ENCODE data around the gene KIF4B.
"Not testable (repeated sequence)": the region's sequence is repeated elsewhere in the genome, so short reads cannot be mapped to it uniquely, and the experiment has no call there.

The KIF4B gene

DNA sequence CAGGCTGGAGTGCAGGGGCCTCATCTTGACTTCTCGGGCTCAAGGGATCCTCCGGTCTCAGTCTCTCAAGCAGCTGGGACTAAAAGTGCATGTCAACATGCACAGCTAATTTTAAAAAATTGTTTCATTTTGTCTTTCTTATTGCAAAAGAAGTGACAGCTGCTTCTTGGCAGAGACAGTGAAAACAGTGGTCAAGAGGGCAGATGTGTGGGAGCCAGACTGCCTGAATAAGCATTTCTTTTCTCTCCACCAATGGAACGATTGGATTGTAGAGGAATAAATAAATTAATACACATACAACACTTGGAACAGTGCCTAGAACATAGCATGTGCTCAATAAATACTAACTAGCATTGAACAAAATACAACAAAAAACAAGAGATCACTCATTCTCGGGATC lies 27.4 kb upstream of the KIF4B start:
- Mint-ChIP-seq H3K9me3 (no peaks in the 10 kb centered on the region), H3K36me3 (no peaks in the 10 kb centered on the region), H3K4me1 (no peaks in the 10 kb centered on the region), H3K27ac (no peak overlapping the region), H3K4me3 (no peak overlapping the region), H3K27me3 (peaks cover 4% of the 10 kb centered on the region)
- CTCF ChIA-PET, result no interaction called here
- no peak for DNase-seq

DNA sequence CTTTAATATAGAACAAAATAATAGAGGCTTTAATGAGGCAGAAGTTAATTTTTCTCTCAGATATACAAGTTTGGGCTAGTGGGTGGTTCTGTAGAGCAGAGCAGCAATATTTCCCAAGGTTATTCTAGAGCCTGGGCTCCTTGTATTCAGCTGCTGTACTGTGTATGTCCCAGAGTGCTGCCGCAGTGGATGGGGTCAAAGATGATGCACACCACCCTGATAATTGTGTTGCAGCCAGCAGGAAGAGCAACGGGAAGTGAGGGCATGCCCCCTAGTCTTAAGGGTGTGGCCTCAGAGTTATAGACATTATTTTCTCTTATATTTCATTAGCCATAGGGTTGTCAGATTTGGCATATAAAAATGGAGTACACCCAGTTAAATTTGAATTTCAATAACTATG lies 23.9 kb upstream of the KIF4B start:
- no peaks in the 10 kb centered on the region for H3K36me3 Mint-ChIP-seq
- H3K27ac Mint-ChIP-seq, result no peak overlapping the region
- H3K4me3 Mint-ChIP-seq, result no peak overlapping the region
- H3K27me3 Mint-ChIP-seq, result peaks cover 4% of the 10 kb centered on the region
- CTCF ChIA-PET, result no interaction called here
- no peaks in the 10 kb centered on the region for H3K4me1 Mint-ChIP-seq
- H3K9me3 Mint-ChIP-seq, result no peaks in the 10 kb centered on the region
- no peak for DNase-seq

DNA sequence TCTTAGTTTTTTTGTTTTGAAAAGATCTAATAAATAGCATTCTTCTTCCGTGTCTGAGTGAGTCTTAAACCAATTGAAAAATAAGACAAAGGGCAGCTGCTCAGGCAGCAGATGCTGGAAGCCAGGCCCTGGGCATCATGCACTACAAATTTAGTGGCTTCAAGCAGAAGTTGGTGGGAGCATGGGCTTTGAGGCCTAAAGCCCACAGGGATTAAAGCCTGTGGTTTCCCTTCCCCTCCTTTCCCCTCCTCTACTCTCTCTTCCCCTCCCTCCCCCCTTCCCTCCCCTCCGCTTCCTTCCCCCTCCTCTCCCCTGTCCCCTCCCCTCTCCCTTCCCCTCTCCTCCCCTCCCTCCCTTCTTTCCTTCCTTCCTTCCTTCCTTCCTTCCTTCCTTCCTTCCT lies 20.1 kb upstream of the KIF4B start:
- no peaks in the 10 kb centered on the region for H3K27me3 Mint-ChIP-seq
- H3K4me3 Mint-ChIP-seq, result no peak overlapping the region
- no peaks in the 10 kb centered on the region for H3K36me3 Mint-ChIP-seq
- no peak overlapping the region for H3K27ac Mint-ChIP-seq
- H3K9me3 Mint-ChIP-seq, result no peaks in the 10 kb centered on the region
- DNase-seq, result no peak
- H3K4me1 Mint-ChIP-seq, result no peaks in the 10 kb centered on the region
- CTCF ChIA-PET, result no interaction called here

DNA sequence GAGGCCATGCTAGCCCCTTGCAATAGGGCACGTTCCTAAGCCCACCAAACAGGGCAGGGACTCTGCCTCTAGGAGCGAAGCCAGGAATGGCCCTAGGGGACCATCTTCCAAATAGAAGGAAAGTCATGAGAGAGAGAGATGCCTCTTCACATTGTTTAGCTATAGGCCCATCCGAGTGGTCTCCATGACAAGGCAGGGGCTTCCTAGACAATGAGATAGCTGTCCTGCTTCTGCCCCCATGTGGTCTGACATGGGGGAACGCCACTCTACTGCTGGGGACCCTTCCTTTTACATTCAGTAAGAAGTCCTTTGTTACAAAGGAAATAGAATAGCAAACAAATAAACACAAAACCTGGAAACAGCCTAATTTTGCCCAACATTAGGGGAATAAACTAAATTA lies 17.9 kb upstream of the KIF4B start:
- Mint-ChIP-seq H3K27ac (no peak overlapping the region), H3K27me3 (peaks cover 4% of the 10 kb centered on the region), H3K36me3 (no peaks in the 10 kb centered on the region), H3K4me1 (no peaks in the 10 kb centered on the region), H3K9me3 (no peaks in the 10 kb centered on the region), H3K4me3 (no peak overlapping the region)
- DNase-seq, result no peak
- CTCF ChIA-PET, result interaction anchor here (1.3 to 1.4 kb wide), 2 partner anchors 49 to 345 kb away, joined by 3 read pairs; no protein-coding TSS in a partner anchor

DNA sequence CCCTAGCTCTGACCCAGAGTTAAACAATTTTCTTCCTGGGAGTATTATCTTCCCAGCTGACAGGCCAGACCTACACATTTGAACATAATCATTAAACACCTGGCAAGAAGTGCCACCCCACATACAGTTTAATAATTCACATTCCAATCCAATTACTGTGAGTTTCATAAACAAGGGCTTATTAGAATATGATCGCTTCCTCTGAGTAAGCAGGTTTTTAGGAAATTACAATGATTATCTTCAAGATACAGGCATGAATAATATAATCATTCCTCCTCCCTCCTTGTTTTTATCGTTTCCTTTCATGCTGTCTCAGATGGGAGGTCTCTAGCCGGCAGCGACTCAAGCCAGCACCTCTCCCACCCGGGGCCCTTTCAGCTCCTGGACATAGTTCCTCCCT lies 15.8 kb upstream of the KIF4B start:
- no peak overlapping the region for H3K4me3 Mint-ChIP-seq
- no peak for DNase-seq
- H3K9me3 Mint-ChIP-seq, result no peaks in the 10 kb centered on the region
- no peak overlapping the region for H3K27ac Mint-ChIP-seq
- CTCF ChIA-PET, result no interaction called here
- H3K36me3 Mint-ChIP-seq, result no peaks in the 10 kb centered on the region
- no peaks in the 10 kb centered on the region for H3K4me1 Mint-ChIP-seq
- peaks cover 4% of the 10 kb centered on the region for H3K27me3 Mint-ChIP-seq

DNA sequence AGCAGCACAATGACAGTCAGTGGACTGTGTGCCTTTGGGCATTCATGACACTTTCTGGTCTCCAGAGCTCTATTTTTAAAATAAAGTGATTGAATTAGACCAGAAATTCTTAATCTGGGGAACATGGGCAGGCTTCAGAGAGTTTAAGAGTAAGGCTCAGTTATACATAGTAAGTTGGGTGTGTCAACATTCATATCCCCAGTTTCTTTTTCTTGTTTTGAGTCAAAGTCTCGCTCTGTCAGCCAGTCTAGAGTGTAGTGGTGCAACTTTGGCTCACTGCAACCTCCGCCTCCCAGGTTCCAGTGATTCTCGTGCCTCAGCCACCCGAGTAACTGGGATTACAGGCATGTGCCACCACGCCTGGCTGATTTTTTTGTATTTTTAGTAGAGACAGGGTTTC lies 13.7 kb upstream of the KIF4B start:
- DNase-seq, result no peak
- no peaks in the 10 kb centered on the region for H3K4me1 Mint-ChIP-seq
- no peaks in the 10 kb centered on the region for H3K36me3 Mint-ChIP-seq
- H3K27me3 Mint-ChIP-seq, result peaks cover 4% of the 10 kb centered on the region
- CTCF ChIA-PET, result no interaction called here
- no peak overlapping the region for H3K27ac Mint-ChIP-seq
- H3K9me3 Mint-ChIP-seq, result no peaks in the 10 kb centered on the region
- no peak overlapping the region for H3K4me3 Mint-ChIP-seq

DNA sequence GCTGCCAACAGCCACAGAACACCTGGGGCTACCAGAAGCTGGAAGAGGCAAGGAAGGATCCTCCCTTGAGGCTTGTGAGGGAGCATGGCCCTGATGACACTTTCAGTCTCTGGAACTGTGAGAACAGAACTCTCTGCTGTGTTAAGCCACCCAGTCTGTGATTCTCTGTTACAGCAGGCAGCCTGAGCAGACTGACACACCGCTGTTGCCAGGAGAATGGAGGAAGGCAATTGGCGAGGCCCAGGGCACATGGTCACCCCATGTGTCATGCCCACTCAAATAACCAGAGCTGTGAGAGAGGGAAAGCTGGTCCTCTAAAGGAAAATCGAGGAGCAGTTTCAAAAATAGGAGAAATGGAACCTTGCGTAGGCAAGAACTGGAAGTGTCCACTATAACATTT lies 12.0 kb upstream of the KIF4B start:
- H3K27me3 Mint-ChIP-seq, result peaks cover 4% of the 10 kb centered on the region
- DNase-seq, result no peak
- no peaks in the 10 kb centered on the region for H3K36me3 Mint-ChIP-seq
- no peaks in the 10 kb centered on the region for H3K4me1 Mint-ChIP-seq
- no peak overlapping the region for H3K4me3 Mint-ChIP-seq
- no peak overlapping the region for H3K27ac Mint-ChIP-seq
- H3K9me3 Mint-ChIP-seq, result no peaks in the 10 kb centered on the region
- CTCF ChIA-PET, result interaction anchor here (0.6 to 1.2 kb wide), 2 partner anchors 306 to 351 kb away, joined by 4 to 5 read pairs; no protein-coding TSS in a partner anchor

DNA sequence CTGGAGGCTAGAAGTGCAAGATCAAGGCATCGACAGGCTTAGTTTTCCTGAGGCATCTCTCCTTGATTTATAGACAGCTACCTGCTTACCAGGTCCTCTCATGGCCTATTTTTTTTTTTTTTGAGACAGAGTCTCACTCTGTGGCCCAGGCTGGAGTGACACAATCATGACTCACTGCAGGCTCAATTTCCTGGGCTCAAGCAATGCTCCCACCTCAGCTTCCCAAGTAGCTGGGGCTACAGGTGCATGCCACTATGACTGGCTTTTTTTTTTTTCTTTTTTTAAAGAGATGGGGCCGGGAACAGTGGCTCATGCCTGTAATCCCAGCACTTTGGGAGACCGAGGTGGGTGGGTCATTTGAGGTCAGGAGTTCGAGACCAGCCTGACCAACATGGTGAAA lies 10.8 kb upstream of the KIF4B start:
- not testable (repeated sequence) for H3K4me1 Mint-ChIP-seq, DNase-seq, H3K36me3 Mint-ChIP-seq, H3K4me3 Mint-ChIP-seq, H3K9me3 Mint-ChIP-seq, H3K27me3 Mint-ChIP-seq, H3K27ac Mint-ChIP-seq
- CTCF ChIA-PET, result interaction anchor here (1.2 kb wide), 1 partner anchor 352 kb away, joined by 4 read pairs; no protein-coding TSS in a partner anchor

DNA sequence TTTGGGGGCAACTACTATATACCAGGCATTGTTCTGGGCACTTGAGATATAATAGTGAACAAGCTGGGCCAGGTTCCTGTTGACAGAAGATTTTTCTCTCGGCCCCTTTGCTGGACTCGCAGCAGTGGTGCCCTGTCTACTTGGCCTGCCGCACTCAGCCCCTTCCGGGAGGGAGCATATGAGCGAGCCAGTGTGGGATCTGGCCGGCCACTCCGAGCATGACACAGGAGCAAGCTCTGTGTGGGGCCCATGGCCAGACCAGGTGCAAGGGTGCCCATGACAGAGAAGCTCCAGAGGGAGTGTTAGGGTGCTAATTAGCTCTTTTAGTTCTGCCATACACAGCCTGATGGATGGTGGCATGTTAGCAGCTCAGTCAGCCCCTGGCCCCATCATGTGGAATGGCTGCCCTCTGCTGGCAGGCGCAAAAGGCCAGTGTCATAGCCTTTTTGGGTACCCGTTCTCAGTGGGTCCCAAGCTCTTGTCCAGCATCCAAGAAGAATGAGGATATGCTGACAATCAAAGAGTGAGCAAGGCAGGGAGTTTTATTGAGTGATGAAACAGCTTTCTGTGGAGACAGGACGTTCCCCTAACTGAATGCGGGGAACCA lies 9.3 kb upstream of the KIF4B start:
- Mint-ChIP-seq H3K36me3 (no peaks in the 10 kb centered on the region), H3K4me1 (no peaks in the 10 kb centered on the region), H3K4me3 (no peak overlapping the region), H3K27me3 (no peaks in the 10 kb centered on the region), H3K9me3 (no peaks in the 10 kb centered on the region), H3K27ac (no peak overlapping the region)
- DNase-seq, result peak; percentile 40
- CTCF ChIA-PET, result interaction anchor here (0.7 to 0.9 kb wide), 4 partner anchors 32 to 354 kb away, joined by 3 read pairs; no protein-coding TSS in a partner anchor

DNA sequence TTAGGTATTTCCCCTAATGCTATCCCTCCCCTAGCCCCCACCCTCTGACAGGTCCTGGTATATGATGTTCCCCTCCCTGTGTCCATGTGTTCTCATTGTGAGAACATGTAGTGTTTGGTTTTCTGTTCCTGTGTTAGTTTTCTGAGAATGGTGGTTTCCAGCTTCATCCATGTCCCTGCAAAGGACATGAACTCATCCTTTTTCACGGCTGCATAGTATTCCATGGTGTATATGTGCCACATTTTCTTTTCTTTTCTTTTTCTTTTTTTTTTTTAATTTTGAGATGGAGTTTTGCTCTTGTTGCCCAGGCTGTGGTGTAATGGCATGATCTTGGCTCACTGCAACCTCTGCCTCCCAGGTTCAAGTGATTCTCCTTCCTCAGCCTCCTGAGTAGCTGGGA lies 7.3 kb upstream of the KIF4B start:
- H3K4me3 Mint-ChIP-seq, H3K27ac Mint-ChIP-seq, CTCF ChIA-PET, DNase-seq, H3K4me1 Mint-ChIP-seq, H3K27me3 Mint-ChIP-seq, H3K36me3 Mint-ChIP-seq, H3K9me3 Mint-ChIP-seq: not testable (repeated sequence)

DNA sequence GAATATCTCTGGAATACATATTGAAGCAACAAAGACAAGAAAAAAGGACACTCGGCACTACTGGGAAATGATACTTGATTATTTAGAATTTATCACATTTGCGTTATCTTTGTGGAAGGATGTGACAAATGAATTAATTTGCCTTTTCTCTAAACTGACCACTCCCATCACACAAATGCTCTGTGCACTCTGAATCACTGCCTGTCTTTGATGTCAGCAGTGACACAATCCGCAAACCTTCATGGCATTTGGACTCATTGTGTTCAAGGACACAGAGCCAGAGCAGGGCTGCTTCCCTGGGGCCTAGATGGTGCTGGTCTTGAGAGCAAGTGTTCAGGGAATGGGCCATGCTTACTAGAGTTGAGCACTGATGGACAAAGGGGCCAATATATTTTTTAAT lies 4.9 kb upstream of the KIF4B start:
- no peak overlapping the region for H3K27ac Mint-ChIP-seq
- DNase-seq, result no peak
- H3K27me3 Mint-ChIP-seq, result no peaks in the 10 kb centered on the region
- H3K4me1 Mint-ChIP-seq, result no peaks in the 10 kb centered on the region
- CTCF ChIA-PET, result no interaction called here
- no peaks in the 10 kb centered on the region for H3K36me3 Mint-ChIP-seq
- H3K9me3 Mint-ChIP-seq, result no peaks in the 10 kb centered on the region
- no peak overlapping the region for H3K4me3 Mint-ChIP-seq

DNA sequence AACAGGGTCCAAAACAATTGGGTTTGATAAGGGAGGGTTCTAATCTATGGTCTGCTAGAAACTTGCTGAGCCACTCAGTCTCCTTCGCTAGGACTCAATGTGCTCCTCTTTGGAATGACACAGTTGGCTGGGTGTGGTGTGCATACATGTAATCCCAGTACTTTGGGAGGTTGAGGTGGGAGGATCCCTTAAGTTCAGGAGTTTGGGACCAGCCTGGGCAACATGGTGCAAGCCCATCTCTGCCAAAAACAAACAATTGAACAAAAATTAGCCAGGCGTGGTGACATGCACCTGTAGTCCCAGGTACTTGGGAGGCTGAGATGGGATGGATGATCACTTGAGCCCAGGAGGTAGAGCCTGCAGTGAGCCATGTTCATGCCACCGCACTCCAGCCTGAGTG lies 2.7 kb upstream of the KIF4B start:
- DNase-seq, result no peak
- Mint-ChIP-seq H3K4me3 (no peak overlapping the region), H3K4me1 (no peaks in the 10 kb centered on the region), H3K9me3 (no peaks in the 10 kb centered on the region), H3K36me3 (no peaks in the 10 kb centered on the region), H3K27me3 (no peaks in the 10 kb centered on the region), H3K27ac (no peak overlapping the region)
- CTCF ChIA-PET, result no interaction called here

DNA sequence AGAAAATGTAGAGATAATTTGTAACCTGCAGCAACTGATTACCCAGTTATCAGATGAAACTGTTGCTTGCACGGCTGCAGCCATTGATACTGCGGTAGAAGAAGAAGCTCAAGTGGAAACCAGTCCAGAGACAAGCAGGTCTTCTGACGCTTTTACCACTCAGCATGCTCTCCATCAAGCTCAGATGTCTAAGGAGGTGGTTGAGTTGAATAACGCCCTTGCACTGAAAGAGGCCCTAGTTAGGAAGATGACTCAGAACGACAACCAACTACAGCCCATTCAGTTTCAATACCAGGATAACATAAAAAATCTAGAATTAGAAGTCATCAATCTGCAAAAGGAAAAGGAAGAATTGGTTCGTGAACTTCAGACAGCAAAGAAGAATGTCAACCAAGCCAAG lies 1.7 kb downstream of the KIF4B start:
- H3K4me1 Mint-ChIP-seq, result no peaks in the 10 kb centered on the region

DNA sequence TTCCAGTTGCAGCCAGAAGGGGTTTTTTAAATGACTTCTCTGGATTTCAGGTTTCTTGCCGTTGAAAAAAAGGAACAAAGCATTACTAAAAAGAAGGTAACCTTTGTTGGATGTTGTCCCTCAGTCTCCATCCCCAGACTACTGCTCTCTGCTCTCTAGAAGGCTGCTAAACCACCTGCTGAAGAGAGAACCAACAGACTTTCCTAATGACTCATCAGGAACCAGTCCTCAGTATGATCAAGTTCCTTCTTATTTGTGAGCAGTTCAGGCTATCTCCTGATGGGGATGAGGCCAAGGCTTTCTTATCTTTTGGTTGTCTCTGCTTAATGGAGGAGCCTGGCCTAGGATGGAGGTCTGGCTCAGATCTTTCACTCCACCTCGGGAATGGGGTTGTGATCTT lies 4.1 kb downstream of the KIF4B start:
- Mint-ChIP-seq H3K27ac (no peak overlapping the region), H3K4me3 (no peak overlapping the region), H3K36me3 (no peaks in the 10 kb centered on the region), H3K4me1 (no peaks in the 10 kb centered on the region), H3K9me3 (no peaks in the 10 kb centered on the region), H3K27me3 (peaks cover 4% of the 10 kb centered on the region)
- CTCF ChIA-PET, result no interaction called here
- DNase-seq, result no peak

More for the DNA sequence above, 1.7 kb downstream of the KIF4B start:
- no peak overlapping the region for H3K4me3 Mint-ChIP-seq
- CTCF ChIA-PET, result interaction anchor here (1.4 kb wide), 1 partner anchor 10 kb away, joined by 3 read pairs; no protein-coding TSS in a partner anchor
- H3K27ac Mint-ChIP-seq, result no peak overlapping the region
- H3K36me3 Mint-ChIP-seq, result no peaks in the 10 kb centered on the region
- H3K9me3 Mint-ChIP-seq, result no peaks in the 10 kb centered on the region
- no peak for DNase-seq
- peaks cover 4% of the 10 kb centered on the region for H3K27me3 Mint-ChIP-seq

DNA sequence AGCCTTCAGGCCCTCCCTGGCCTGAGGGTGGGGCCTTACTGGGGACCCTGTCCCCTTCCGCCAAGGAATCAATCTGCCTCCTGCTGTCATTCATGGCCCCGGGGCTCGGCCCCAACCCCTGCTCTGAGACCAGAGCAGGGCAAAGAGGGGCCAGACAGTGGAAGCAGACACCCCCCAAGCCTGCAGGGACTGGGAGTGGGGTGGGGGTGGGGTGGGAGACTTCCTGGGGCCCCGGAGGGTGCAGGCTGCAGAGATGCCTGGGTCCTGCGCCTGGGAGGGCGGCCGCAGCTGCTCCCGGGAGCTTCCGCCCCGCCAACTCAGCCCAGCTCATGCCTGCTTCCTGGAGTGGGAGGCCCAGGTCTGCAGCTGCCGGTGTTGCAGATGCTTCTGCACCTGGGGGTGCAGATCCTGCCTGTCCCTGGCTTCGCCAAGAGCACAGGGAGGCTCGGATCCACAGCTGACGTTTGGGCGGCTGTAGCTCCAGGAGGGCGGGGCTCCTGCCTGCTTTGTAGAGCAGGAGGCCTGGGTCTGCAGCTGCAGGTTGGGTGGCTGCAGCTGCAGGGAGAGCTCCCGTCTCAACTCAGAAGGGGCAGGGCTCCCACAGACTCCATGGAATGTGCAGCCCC lies 6.2 kb downstream of the KIF4B start:
- CTCF ChIA-PET, result no interaction called here

More for the DNA sequence above, 6.2 kb downstream of the KIF4B start:
- no peaks in the 10 kb centered on the region for H3K36me3 Mint-ChIP-seq
- H3K9me3 Mint-ChIP-seq, result no peaks in the 10 kb centered on the region
- no peak overlapping the region for H3K27ac Mint-ChIP-seq
- no peaks in the 10 kb centered on the region for H3K4me1 Mint-ChIP-seq
- peaks cover 4% of the 10 kb centered on the region for H3K27me3 Mint-ChIP-seq
- H3K4me3 Mint-ChIP-seq, result no peak overlapping the region
- no peak for DNase-seq

All from activated naive CD4-positive, alpha-beta T cell treated with anti-CD3 and anti-CD28 coated beads, Interleukin-2, amount 10 ng/mL, durations not matched to agents 7 days and 5 days (primary cell).